SHP77 (cell line): ENCODE results near the gene TRIP12.
"Not testable (repeated sequence)": the region's sequence is repeated elsewhere in the genome, so short reads cannot be mapped to it uniquely, and the experiment has no call there.

Experiments used
- DNase-seq, 2 experiments: peaks; one replicate each; lab custom pipeline; 2025; lab: John Stamatoyannopoulos, UW

The TRIP12 gene

DNA sequence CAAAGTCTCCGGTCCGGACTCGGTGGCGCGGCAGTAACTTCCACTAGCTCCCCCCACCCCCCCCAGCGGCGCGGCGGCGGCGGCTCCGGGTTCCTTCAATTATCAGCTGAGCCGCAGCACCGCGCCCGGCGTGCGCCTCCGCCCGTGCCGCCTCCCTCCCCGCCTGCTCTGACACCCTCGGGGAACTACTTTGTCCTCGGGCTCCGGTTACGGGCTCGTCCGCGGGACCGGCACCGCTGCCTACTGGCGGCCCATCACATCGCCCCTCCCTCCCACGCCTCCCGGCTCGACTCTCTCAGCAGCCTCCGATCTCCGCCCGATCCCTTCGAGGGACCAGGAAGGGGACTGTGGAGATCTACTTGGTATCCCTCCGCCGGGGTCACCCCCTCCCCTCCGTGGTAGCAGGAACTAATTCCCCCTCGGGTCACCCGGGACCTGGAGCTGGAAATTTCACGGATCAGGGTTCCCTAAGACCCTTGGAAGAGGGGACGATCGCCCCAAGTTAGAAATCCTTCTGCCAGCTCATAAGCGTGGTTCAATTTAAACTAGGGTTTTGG lies at the start of gene TRIP12:
TRIP12 (minus strand) TSS at position 118 of the 557 bp plus-strand sequence. CDS start 41,930 bp downstream, outside the sequence.
- DNase-seq: peak; percentile 87 to 88

DNA sequence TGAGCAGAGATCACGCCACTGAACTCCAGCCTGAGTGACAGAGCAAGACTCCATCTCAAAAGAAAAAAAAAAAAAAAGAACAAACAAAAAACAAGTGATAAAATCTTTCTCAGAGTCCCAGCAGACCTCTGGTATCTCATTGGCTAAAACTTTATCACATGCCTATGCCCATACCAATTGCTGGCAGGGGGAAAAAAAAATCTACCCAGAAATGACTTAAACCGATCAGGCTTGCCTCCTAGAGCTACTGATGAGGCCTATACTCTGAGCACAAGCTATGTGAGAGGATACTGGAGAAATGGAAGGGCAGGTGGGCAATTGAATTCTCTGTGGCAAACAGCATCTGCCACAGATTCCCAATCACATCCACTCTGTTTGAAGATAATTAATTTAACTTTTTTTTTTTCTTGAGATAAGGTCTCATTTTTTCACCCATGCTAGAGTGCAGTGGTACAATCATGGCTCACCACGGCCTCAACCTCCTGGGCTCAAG lies 49.5 kb upstream of the TRIP12 start:
- no peak for DNase-seq

GRCh38 chr2:229970406-229970805 lies 48.6 kb upstream of the TRIP12 start:
- DNase-seq: no peak

GRCh38 chr2:229969921-229970320 lies 48.1 kb upstream of the TRIP12 start:
- no peak for DNase-seq

DNA sequence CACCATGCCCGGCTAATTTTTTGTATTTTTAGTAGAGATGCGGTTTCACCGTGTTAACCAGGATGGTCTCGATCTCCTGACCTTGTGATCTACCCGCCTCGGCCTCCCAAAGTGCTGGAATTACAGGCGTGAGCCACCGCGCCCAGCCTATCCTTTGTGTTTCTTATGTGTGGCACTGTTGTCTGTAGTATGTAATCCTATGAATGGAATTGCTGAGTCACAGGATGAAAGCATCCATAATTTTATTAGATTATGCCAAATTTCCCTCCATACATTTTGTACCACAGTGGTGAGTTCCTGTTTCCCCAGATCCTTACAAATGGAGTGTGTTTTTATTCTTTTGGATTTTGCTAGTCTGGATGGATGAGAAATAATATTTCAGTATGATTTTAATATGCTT lies 41.8 kb upstream of the TRIP12 start:
- DNase-seq: not testable (repeated sequence)

- no peak for DNase-seq
Measured at GRCh38 chr2:229956491-229956890, 34.7 kb upstream of the TRIP12 start.

GRCh38 chr2:229955663-229956062 lies 33.9 kb upstream of the TRIP12 start:
- no peak for DNase-seq

GRCh38 chr2:229952256-229952835 lies 30.5 kb upstream of the TRIP12 start:
- DNase-seq: no peak

GRCh38 chr2:229947544-229947943 lies 25.7 kb upstream of the TRIP12 start:
- DNase-seq: no peak

- DNase-seq: no peak
Measured at GRCh38 chr2:229945975-229946374, 24.2 kb upstream of the TRIP12 start.

- no peak for DNase-seq
Measured at GRCh38 chr2:229943770-229944449, 22.1 kb upstream of the TRIP12 start.

DNA sequence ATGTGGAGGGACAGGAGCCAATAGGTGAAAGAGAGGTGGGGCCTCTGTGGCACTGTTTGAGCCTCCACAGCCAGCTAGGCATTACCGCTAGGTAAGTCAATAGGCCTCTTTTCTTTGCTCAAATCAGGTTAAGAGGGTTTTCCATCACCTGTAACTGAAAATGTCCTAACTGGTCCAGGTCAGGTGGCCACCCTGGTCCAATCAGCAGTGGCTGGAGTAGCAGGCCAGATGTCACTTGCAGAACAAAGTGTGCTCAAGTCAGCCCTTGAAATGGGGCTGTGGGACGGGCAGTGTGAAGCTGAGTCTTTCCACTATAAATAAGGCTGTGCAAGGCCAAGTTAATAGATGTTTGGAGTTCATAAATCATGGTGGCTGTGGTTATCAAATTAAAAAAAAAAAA lies 21.4 kb upstream of the TRIP12 start:
- DNase-seq: no peak

DNA sequence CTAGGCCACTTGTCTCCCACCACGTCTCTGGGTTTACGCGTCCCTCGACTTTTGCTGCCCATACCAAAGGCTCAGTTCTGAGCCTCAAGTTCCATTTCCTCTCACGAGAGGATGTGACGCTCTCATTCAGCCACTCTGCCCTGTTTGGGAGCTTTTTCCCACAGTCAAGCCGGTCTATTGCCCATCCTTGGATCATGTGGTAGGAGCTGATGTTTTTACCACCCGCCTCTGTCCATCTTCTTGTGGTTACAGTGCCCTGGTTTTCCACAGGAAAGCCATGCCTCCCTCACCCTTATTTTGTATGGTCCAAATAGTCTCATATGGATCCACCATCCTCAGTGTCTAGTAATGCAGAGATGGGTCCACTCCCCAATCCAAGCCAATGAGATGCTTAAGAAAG lies 20.9 kb upstream of the TRIP12 start:
- no peak for DNase-seq

GRCh38 chr2:229937537-229937936 lies 15.7 kb upstream of the TRIP12 start:
- DNase-seq: no peak

DNA sequence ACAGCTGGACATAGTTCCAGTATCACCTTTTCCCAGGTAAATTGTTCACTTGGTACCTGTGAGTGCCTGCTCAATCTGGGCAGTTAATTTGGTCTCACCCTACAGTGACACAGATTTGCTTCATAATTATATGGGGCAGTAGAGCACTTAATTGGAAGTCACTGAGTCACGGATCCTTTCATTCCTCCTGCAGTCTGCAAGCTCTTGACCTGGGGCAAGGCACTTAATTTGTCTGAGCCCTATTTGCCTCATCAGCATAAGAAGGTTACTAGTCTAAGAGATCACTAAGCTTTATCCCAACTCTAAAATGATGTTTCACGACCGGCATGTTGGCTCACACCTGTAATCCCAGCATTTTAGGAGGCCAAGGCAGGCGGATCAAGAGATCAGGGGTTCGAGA lies 9.4 kb upstream of the TRIP12 start:
- no peak for DNase-seq

- no peak for DNase-seq
Measured at GRCh38 chr2:229930656-229931055, 8.8 kb upstream of the TRIP12 start.

GRCh38 chr2:229927817-229928321 lies 6.1 kb upstream of the TRIP12 start:
- no peak for DNase-seq

DNA sequence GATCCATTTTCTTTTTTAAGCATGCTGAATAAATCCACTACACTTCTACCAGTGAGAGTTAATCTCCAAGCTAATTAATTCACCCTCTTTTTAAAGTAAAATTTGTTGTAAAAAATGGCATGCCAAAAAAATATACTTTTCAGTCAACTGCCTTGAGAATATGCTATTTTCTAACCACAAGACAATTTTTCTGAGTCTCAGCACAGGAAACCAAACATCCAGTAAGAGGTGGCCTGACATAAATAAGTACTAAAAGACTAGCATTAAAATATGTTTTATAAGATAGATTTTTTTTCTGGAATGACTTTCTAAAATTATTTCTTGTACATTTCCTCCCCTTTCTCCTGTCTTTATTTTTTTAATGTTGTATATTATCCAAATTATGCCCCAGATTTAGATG lies 3.4 kb upstream of the TRIP12 start:
- no peak for DNase-seq

- not testable (repeated sequence) for DNase-seq
Measured at GRCh38 chr2:229924541-229924940, 2.7 kb upstream of the TRIP12 start.

DNA sequence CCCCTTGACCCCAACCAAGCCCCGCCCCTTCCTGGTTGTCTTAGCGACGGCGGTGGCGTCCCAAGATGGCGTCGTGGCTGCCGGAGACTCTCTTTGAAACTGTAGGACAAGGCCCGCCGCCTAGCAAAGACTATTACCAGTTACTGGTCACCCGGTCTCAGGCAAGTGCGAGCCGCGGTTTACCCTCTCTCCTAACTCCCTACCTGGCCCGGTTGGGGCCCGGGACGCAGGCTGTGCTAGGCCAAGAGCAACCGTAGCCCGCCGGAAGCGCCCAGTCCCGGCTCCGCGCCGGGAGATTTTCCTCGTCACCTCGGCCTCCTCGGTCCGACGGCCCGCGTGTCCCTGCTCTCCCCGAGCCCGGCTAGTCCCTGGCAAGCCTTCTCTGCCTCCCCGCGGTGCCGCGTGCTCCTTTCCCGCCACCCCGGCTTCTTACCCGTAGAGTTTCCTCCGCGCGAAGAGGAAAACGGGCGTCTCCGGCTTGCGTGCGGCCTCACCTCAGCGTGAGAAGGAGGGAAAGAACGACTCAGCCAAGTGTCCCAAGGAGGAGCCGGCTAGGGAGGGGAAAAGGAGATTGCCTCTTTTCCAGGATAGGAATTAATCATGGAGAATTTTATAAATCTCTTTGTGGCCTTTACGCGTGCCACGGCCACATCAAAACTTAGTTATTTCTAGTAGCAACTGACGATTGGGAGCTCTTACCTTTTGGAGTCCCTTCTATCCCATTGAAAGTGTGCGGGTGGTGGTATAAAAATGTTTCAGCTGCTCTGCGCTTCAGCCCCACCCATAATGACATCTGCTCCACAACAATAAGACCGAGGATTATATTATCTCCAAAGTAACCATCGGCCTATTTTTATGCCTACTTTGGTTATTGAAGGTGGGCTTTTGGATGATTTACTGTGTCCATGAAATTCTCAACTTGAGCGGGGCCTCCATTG lies 909 bp upstream of the TRIP12 start, which contains the start of gene FBXO36:
FBXO36 (plus strand) TSS at position 55 of the 938 bp plus-strand sequence; CDS start at position 66, 11 bp downstream.
- DNase-seq: peak; percentile 83 to 88

- peak; percentile 53 to 65 for DNase-seq
Measured at GRCh38 chr2:229921101-229921891, 513 bp downstream of the TRIP12 start.
